Measurements from ENCODE around the gene CNTN4.

The CNTN4 gene

GRCh38 chr3:3020209-3020608 is 921.5 kb downstream of the CNTN4 start:
- Histone ChIP-seq H3K27ac (ENCODE audit: low read length) (no peak overlapping the region), H3K4me1 (ENCODE audit: control insufficient read depth in 1 of 2, insufficient read depth in 2 of 2, low read length in 2 of 2) (peaks cover 0 to 2% of the 10 kb centered on the region in 2 donors), H3K9me3 (ENCODE audit: control insufficient read depth in 1 of 2, low read length in 2 of 2) (no peaks in the 10 kb centered on the region), H3K27me3 (ENCODE audit: low read depth, low read length) (no peaks in the 10 kb centered on the region), H3K36me3 (ENCODE audit: control insufficient read depth in 1 of 2, insufficient read depth in 2 of 2, low read length in 2 of 2) (no peaks in the 10 kb centered on the region), H3K4me3 (ENCODE audit: low read depth in 1 of 2, low read length in 2 of 2) (no peak overlapping the region)

- Histone ChIP-seq H3K36me3 (ENCODE audit: control insufficient read depth in 1 of 2, insufficient read depth in 2 of 2, low read length in 2 of 2) (no peaks in the 10 kb centered on the region), H3K27me3 (ENCODE audit: low read depth, low read length) (no peaks in the 10 kb centered on the region), H3K4me1 (ENCODE audit: control insufficient read depth in 1 of 2, insufficient read depth in 2 of 2, low read length in 2 of 2) (no peaks in the 10 kb centered on the region), H3K27ac (ENCODE audit: low read length) (no peak overlapping the region), H3K9me3 (ENCODE audit: control insufficient read depth in 1 of 2, low read length in 2 of 2) (no peaks in the 10 kb centered on the region), H3K4me3 (ENCODE audit: low read depth in 1 of 2, low read length in 2 of 2) (no peak overlapping the region)
These were observed 924.6 kb downstream of the CNTN4 start for GRCh38 chr3:3023111-3023745.

GRCh38 chr3:3027976-3028567 is 929.4 kb downstream of the CNTN4 start:
- H3K4me1 ChIP-seq (ENCODE audit: control insufficient read depth in 1 of 2, insufficient read depth in 2 of 2, low read length in 2 of 2) = no peaks in the 10 kb centered on the region
- H3K9me3 ChIP-seq (ENCODE audit: control insufficient read depth in 1 of 2, low read length in 2 of 2) = no peaks in the 10 kb centered on the region
- H3K27me3 ChIP-seq (ENCODE audit: low read depth, low read length) = no peaks in the 10 kb centered on the region
- no peak overlapping the region for H3K27ac ChIP-seq (ENCODE audit: low read length)
- H3K4me3 ChIP-seq (ENCODE audit: low read depth in 1 of 2, low read length in 2 of 2) = no peak overlapping the region
- H3K36me3 ChIP-seq (ENCODE audit: control insufficient read depth in 1 of 2, insufficient read depth in 2 of 2, low read length in 2 of 2) = no peaks in the 10 kb centered on the region

GRCh38 chr3:3031326-3031725 is 932.7 kb downstream of the CNTN4 start:
- Histone ChIP-seq H3K9me3 (ENCODE audit: control insufficient read depth in 1 of 2, low read length in 2 of 2) (no peaks in the 10 kb centered on the region), H3K4me1 (ENCODE audit: control insufficient read depth in 1 of 2, insufficient read depth in 2 of 2, low read length in 2 of 2) (no peaks in the 10 kb centered on the region), H3K27ac (ENCODE audit: low read length) (no peak overlapping the region), H3K4me3 (ENCODE audit: low read depth in 1 of 2, low read length in 2 of 2) (no peak overlapping the region), H3K27me3 (ENCODE audit: low read depth, low read length) (no peaks in the 10 kb centered on the region), H3K36me3 (ENCODE audit: control insufficient read depth in 1 of 2, insufficient read depth in 2 of 2, low read length in 2 of 2) (no peaks in the 10 kb centered on the region)

GRCh38 chr3:3037156-3037555 is 938.5 kb downstream of the CNTN4 start:
- Histone ChIP-seq H3K27me3 (ENCODE audit: low read depth, low read length) (no peaks in the 10 kb centered on the region), H3K4me1 (ENCODE audit: control insufficient read depth in 1 of 2, insufficient read depth in 2 of 2, low read length in 2 of 2) (no peaks in the 10 kb centered on the region), H3K27ac (ENCODE audit: low read length) (no peak overlapping the region), H3K36me3 (ENCODE audit: control insufficient read depth in 1 of 2, insufficient read depth in 2 of 2, low read length in 2 of 2) (no peaks in the 10 kb centered on the region), H3K4me3 (ENCODE audit: low read depth in 1 of 2, low read length in 2 of 2) (no peak overlapping the region), H3K9me3 (ENCODE audit: control insufficient read depth in 1 of 2, low read length in 2 of 2) (no peaks in the 10 kb centered on the region)

GRCh38 chr3:3038201-3038991 is 939.7 kb downstream of the CNTN4 start:
- no peaks in the 10 kb centered on the region for H3K9me3 ChIP-seq (ENCODE audit: control insufficient read depth in 1 of 2, low read length in 2 of 2)
- no peak overlapping the region for H3K4me3 ChIP-seq (ENCODE audit: low read depth in 1 of 2, low read length in 2 of 2)
- no peaks in the 10 kb centered on the region for H3K27me3 ChIP-seq (ENCODE audit: low read depth, low read length)
- H3K27ac ChIP-seq (ENCODE audit: low read length) = no peak overlapping the region
- no peaks in the 10 kb centered on the region for H3K36me3 ChIP-seq (ENCODE audit: control insufficient read depth in 1 of 2, insufficient read depth in 2 of 2, low read length in 2 of 2)
- no peaks in the 10 kb centered on the region for H3K4me1 ChIP-seq (ENCODE audit: control insufficient read depth in 1 of 2, insufficient read depth in 2 of 2, low read length in 2 of 2)

- H3K9me3 ChIP-seq (ENCODE audit: control insufficient read depth in 1 of 2, low read length in 2 of 2) = no peaks in the 10 kb centered on the region
- no peaks in the 10 kb centered on the region for H3K27me3 ChIP-seq (ENCODE audit: low read depth, low read length)
- no peaks in the 10 kb centered on the region for H3K36me3 ChIP-seq (ENCODE audit: control insufficient read depth in 1 of 2, insufficient read depth in 2 of 2, low read length in 2 of 2)
- H3K4me3 ChIP-seq (ENCODE audit: low read depth in 1 of 2, low read length in 2 of 2) = no peak overlapping the region
- no peaks in the 10 kb centered on the region for H3K4me1 ChIP-seq (ENCODE audit: control insufficient read depth in 1 of 2, insufficient read depth in 2 of 2, low read length in 2 of 2)
- H3K27ac ChIP-seq (ENCODE audit: low read length) = no peak overlapping the region
These were observed 955.3 kb downstream of the CNTN4 start for GRCh38 chr3:3053974-3054373.

GRCh38 chr3:3059645-3060044 is 961.0 kb downstream of the CNTN4 start:
- Histone ChIP-seq H3K4me1 (ENCODE audit: control insufficient read depth in 1 of 2, insufficient read depth in 2 of 2, low read length in 2 of 2) (no peaks in the 10 kb centered on the region), H3K4me3 (ENCODE audit: low read depth in 1 of 2, low read length in 2 of 2) (no peak overlapping the region), H3K27me3 (ENCODE audit: low read depth, low read length) (no peaks in the 10 kb centered on the region), H3K36me3 (ENCODE audit: control insufficient read depth in 1 of 2, insufficient read depth in 2 of 2, low read length in 2 of 2) (no peaks in the 10 kb centered on the region), H3K27ac (ENCODE audit: low read length) (no peak overlapping the region), H3K9me3 (ENCODE audit: control insufficient read depth in 1 of 2, low read length in 2 of 2) (no peaks in the 10 kb centered on the region)

- Histone ChIP-seq H3K36me3 (ENCODE audit: control insufficient read depth in 1 of 2, insufficient read depth in 2 of 2, low read length in 2 of 2) (no peaks in the 10 kb centered on the region), H3K4me1 (ENCODE audit: control insufficient read depth in 1 of 2, insufficient read depth in 2 of 2, low read length in 2 of 2) (no peaks in the 10 kb centered on the region), H3K27ac (ENCODE audit: low read length) (no peak overlapping the region), H3K27me3 (ENCODE audit: low read depth, low read length) (no peaks in the 10 kb centered on the region), H3K4me3 (ENCODE audit: low read depth in 1 of 2, low read length in 2 of 2) (no peak overlapping the region), H3K9me3 (ENCODE audit: control insufficient read depth in 1 of 2, low read length in 2 of 2) (no peaks in the 10 kb centered on the region)
These were observed 965.6 kb downstream of the CNTN4 start for GRCh38 chr3:3064297-3064696.

GRCh38 chr3:3065876-3066275 is 967.2 kb downstream of the CNTN4 start:
- Histone ChIP-seq H3K27ac (ENCODE audit: low read length) (no peak overlapping the region), H3K4me3 (ENCODE audit: low read depth in 1 of 2, low read length in 2 of 2) (no peak overlapping the region), H3K36me3 (ENCODE audit: control insufficient read depth in 1 of 2, insufficient read depth in 2 of 2, low read length in 2 of 2) (no peaks in the 10 kb centered on the region), H3K27me3 (ENCODE audit: low read depth, low read length) (no peaks in the 10 kb centered on the region), H3K9me3 (ENCODE audit: control insufficient read depth in 1 of 2, low read length in 2 of 2) (no peaks in the 10 kb centered on the region), H3K4me1 (ENCODE audit: control insufficient read depth in 1 of 2, insufficient read depth in 2 of 2, low read length in 2 of 2) (no peaks in the 10 kb centered on the region)

GRCh38 chr3:3066378-3066777 is 967.7 kb downstream of the CNTN4 start:
- Histone ChIP-seq H3K4me3 (ENCODE audit: low read depth in 1 of 2, low read length in 2 of 2) (no peak overlapping the region), H3K36me3 (ENCODE audit: control insufficient read depth in 1 of 2, insufficient read depth in 2 of 2, low read length in 2 of 2) (no peaks in the 10 kb centered on the region), H3K9me3 (ENCODE audit: control insufficient read depth in 1 of 2, low read length in 2 of 2) (no peaks in the 10 kb centered on the region), H3K27ac (ENCODE audit: low read length) (no peak overlapping the region), H3K4me1 (ENCODE audit: control insufficient read depth in 1 of 2, insufficient read depth in 2 of 2, low read length in 2 of 2) (no peaks in the 10 kb centered on the region), H3K27me3 (ENCODE audit: low read depth, low read length) (no peaks in the 10 kb centered on the region)
